DND-41 (cell line): ENCODE data around the gene KPRP.

ENCODE experiments used
- ATAC-seq: fragments of 200-7000 bp; cut with Tn5 transposase; 3 replicates; pipeline ENCODE4 v1.9.1; 2021; ENCODE audit warnings: low read depth; ENCODE audit not compliant: insufficient read depth
- DNase-seq: peaks from one replicate; pipeline ENCODE4 v3.0.0-alpha.2; 2020
- H2AFZ ChIP-seq: 2 replicates; pipeline ENCODE4 v1.6.0; 2012; ENCODE audit warnings: low read depth, low read length
- H3K27ac ChIP-seq: 2 replicates; pipeline ENCODE4 v1.5.1; 2012; ENCODE audit warnings: low read length, inconsistent platforms
- H3K27me3 ChIP-seq: fragments of 200-600 bp; sonication (generic); 2 replicates; pipeline ENCODE4 v1.6.0; 2012; ENCODE audit warnings: low read length, mild to moderate bottlenecking, inconsistent platforms; ENCODE audit not compliant: insufficient read depth, poor library complexity
- H3K36me3 ChIP-seq: 2 replicates; pipeline ENCODE4 v1.5.1; 2012; ENCODE audit warnings: low read length, inconsistent platforms; ENCODE audit not compliant: insufficient read depth
- H3K4me1 ChIP-seq: 2 replicates; pipeline ENCODE4 v1.5.1; 2012; ENCODE audit warnings: mild to moderate bottlenecking, low read length; ENCODE audit not compliant: insufficient read depth
- H3K4me2 ChIP-seq: 2 replicates; pipeline ENCODE4 v1.6.0; 2012; ENCODE audit warnings: mild to moderate bottlenecking, moderate library complexity, low read length, inconsistent platforms; ENCODE audit not compliant: insufficient read depth
- H3K4me3 ChIP-seq, 2 experiments: fragments of 200-600 bp in 1 of 2; shearing (Covaris generic) in 1 of 2; 2 replicates each; pipeline ENCODE4 v1.5.1; 2012 to 2016; ENCODE audit warnings: inconsistent platforms in 2 of 2, low read length in 2 of 2, mild to moderate bottlenecking in 2 of 2, low read depth in 1 of 2, moderate library complexity in 1 of 2
- H3K79me2 ChIP-seq: 2 replicates; pipeline ENCODE4 v1.6.0; 2012; ENCODE audit warnings: low read length, inconsistent platforms; ENCODE audit not compliant: insufficient read depth
- H3K9ac ChIP-seq: 2 replicates; pipeline ENCODE4 v1.6.0; 2012; ENCODE audit warnings: low read depth, mild to moderate bottlenecking, inconsistent platforms, low read length, moderate library complexity
- H3K9me3 ChIP-seq: 2 replicates; pipeline ENCODE4 v1.5.1; 2012; ENCODE audit warnings: low read length, moderate library complexity, mild to moderate bottlenecking, inconsistent platforms; ENCODE audit not compliant: insufficient read depth, severe bottlenecking
- H4K20me1 ChIP-seq: 2 replicates; pipeline ENCODE4 v1.6.0; 2012; ENCODE audit warnings: low read length; ENCODE audit not compliant: insufficient read depth
- CTCF ChIP-seq: IDR thresholded peaks from 2 replicates; pipeline ENCODE4 v1.5.1; 2012; ENCODE audit warnings: borderline replicate concordance, low read length, moderate library complexity, mild to moderate bottlenecking; ENCODE audit not compliant: poor library complexity, severe bottlenecking; ENCODE audit errors: extremely low read depth
- EZH2 ChIP-seq: IDR thresholded peaks from 3 replicates; pipeline ENCODE4 v1.6.1; 2012; ENCODE audit warnings: borderline replicate concordance, low read depth, mild to moderate bottlenecking, moderate library complexity, low read length, inconsistent platforms; ENCODE audit not compliant: severe bottlenecking

KPRP gene

GRCh38 chr1:152743371-152744145 is 14.3 kb upstream of the KPRP start:
- no peak for TF ChIP-seq CTCF
- TF ChIP-seq EZH2, result no peak
- Histone ChIP-seq H3K9ac (no peak overlapping the region), H4K20me1 (no peaks in the 10 kb centered on the region), H3K27me3 (peaks cover 9% of the 10 kb centered on the region), H3K27ac (no peak overlapping the region), H3K79me2 (no peaks in the 10 kb centered on the region), H3K36me3 (no peaks in the 10 kb centered on the region), H3K4me1 (no peaks in the 10 kb centered on the region), H3K9me3 (no peaks in the 10 kb centered on the region), H2AFZ (no peak overlapping the region), H3K4me2 (no peak overlapping the region), H3K4me3 (no peak overlapping the region)
- DNase-seq (no peak), ATAC-seq (no peak)

GRCh38 chr1:152745289-152745704 is 12.5 kb upstream of the KPRP start:
- Histone ChIP-seq H3K36me3 (no peaks in the 10 kb centered on the region), H3K4me2 (no peak overlapping the region), H4K20me1 (no peaks in the 10 kb centered on the region), H3K4me3 (no peak overlapping the region), H3K9me3 (no peaks in the 10 kb centered on the region), H3K27ac (no peak overlapping the region), H3K27me3 (peaks cover 6% of the 10 kb centered on the region), H3K79me2 (no peaks in the 10 kb centered on the region), H2AFZ (no peak overlapping the region), H3K9ac (no peak overlapping the region), H3K4me1 (no peaks in the 10 kb centered on the region)
- DNase-seq (no peak), ATAC-seq (no peak)
- TF ChIP-seq EZH2 (no peak), CTCF (peak; percentile 35)

GRCh38 chr1:152745765-152746444 is 11.9 kb upstream of the KPRP start:
- no peak overlapping the region for H3K4me3 ChIP-seq
- H3K36me3 ChIP-seq, result no peaks in the 10 kb centered on the region
- no peaks in the 10 kb centered on the region for H3K79me2 ChIP-seq
- no peaks in the 10 kb centered on the region for H3K9me3 ChIP-seq
- TF ChIP-seq EZH2, result no peak
- TF ChIP-seq CTCF, result no peak
- H3K27ac ChIP-seq, result no peak overlapping the region
- H3K9ac ChIP-seq, result no peak overlapping the region
- DNase-seq (no peak), ATAC-seq (no peak)
- no peak overlapping the region for H3K4me2 ChIP-seq
- H2AFZ ChIP-seq, result no peak overlapping the region
- H3K27me3 ChIP-seq, result peaks cover 5% of the 10 kb centered on the region
- H3K4me1 ChIP-seq, result no peaks in the 10 kb centered on the region
- no peaks in the 10 kb centered on the region for H4K20me1 ChIP-seq
